ENCODE data around the gene PROKR2.
A peak's percentile ranks its signal among the peaks of the same experiment; 100 is the strongest.

The PROKR2 gene

GRCh38 chr20:5316188-5317158 is at the start of gene PROKR2:
Gene PROKR2 (minus strand): TSS chr20:5316954. CDS start chr20:5314369, 2,585 bp downstream.
- no peak for DNase-seq

- peak; percentile 59 for DNase-seq
These were observed 48.3 kb upstream of the PROKR2 start for GRCh38 chr20:5364997-5365597.

- DNase-seq: peak; percentile 11
These were observed 47.5 kb upstream of the PROKR2 start for GRCh38 chr20:5364136-5364821.

GRCh38 chr20:5362771-5363170 is 46.0 kb upstream of the PROKR2 start:
- DNase-seq: no peak

- DNase-seq: no peak
These were observed 44.4 kb upstream of the PROKR2 start for GRCh38 chr20:5361176-5361575.

- DNase-seq: no peak
These were observed 41.2 kb upstream of the PROKR2 start for GRCh38 chr20:5357946-5358345.

GRCh38 chr20:5356941-5357340 is 40.2 kb upstream of the PROKR2 start:
- DNase-seq: no peak

- no peak for DNase-seq
These were observed 38.1 kb upstream of the PROKR2 start for GRCh38 chr20:5354901-5355300.

GRCh38 chr20:5353624-5354496 is 37.1 kb upstream of the PROKR2 start:
- DNase-seq: peak; percentile 69

- peak; percentile 15 for DNase-seq
These were observed 32.7 kb upstream of the PROKR2 start for GRCh38 chr20:5349448-5349847.

GRCh38 chr20:5342021-5342420 is 25.3 kb upstream of the PROKR2 start:
- DNase-seq: no peak

GRCh38 chr20:5331340-5331739 is 14.6 kb upstream of the PROKR2 start:
- no peak for DNase-seq

GRCh38 chr20:5328268-5328667 is 11.5 kb upstream of the PROKR2 start:
- DNase-seq: no peak

GRCh38 chr20:5327356-5327755 is 10.6 kb upstream of the PROKR2 start:
- DNase-seq: no peak

GRCh38 chr20:5315807-5316187 is 957 bp downstream of the PROKR2 start:
- DNase-seq: no peak

- DNase-seq: no peak
These were observed 2.8 kb downstream of the PROKR2 start for GRCh38 chr20:5313916-5314315.

GRCh38 chr20:5312518-5312917 is 4.2 kb downstream of the PROKR2 start:
- DNase-seq: no peak

GRCh38 chr20:5309971-5310370 is 6.8 kb downstream of the PROKR2 start:
- DNase-seq: no peak

GRCh38 chr20:5298811-5299210 is 17.9 kb downstream of the PROKR2 start:
- DNase-seq: no peak

GRCh38 chr20:5297280-5298004 is 19.3 kb downstream of the PROKR2 start:
- peak; percentile 32 for DNase-seq

GRCh38 chr20:5290596-5290995 is 26.2 kb downstream of the PROKR2 start:
- no peak for DNase-seq

GRCh38 chr20:5282561-5282960 is 34.2 kb downstream of the PROKR2 start:
- DNase-seq: no peak

All from fibroblast of skin of right biceps (primary cell).